Epithelial cell of esophagus (primary cell): Measurements from ENCODE around the gene NLGN1.
A peak's percentile ranks its signal among the peaks of the same experiment; 100 is the strongest.

Source experiments
- DNase-seq: peaks from one replicate; pipeline ENCODE4 v3.0.0; 2010; ENCODE audit warnings: low read depth
- H3K4me3 ChIP-seq: 2 replicates; pipeline ENCODE4 v1.5.1; 2011; ENCODE audit warnings: mild to moderate bottlenecking, low read length, control low read depth
- TF ChIP-seq, protein P1 (sequence below): IDR thresholded peaks from 2 replicates; pipeline ENCODE4 v1.5.1; 2011; ENCODE audit warnings: low read depth, mild to moderate bottlenecking, low read length, control low read depth, inconsistent platforms; ENCODE audit not compliant: insufficient read depth; ENCODE audit errors: missing control alignments

Gene NLGN1

DNA sequence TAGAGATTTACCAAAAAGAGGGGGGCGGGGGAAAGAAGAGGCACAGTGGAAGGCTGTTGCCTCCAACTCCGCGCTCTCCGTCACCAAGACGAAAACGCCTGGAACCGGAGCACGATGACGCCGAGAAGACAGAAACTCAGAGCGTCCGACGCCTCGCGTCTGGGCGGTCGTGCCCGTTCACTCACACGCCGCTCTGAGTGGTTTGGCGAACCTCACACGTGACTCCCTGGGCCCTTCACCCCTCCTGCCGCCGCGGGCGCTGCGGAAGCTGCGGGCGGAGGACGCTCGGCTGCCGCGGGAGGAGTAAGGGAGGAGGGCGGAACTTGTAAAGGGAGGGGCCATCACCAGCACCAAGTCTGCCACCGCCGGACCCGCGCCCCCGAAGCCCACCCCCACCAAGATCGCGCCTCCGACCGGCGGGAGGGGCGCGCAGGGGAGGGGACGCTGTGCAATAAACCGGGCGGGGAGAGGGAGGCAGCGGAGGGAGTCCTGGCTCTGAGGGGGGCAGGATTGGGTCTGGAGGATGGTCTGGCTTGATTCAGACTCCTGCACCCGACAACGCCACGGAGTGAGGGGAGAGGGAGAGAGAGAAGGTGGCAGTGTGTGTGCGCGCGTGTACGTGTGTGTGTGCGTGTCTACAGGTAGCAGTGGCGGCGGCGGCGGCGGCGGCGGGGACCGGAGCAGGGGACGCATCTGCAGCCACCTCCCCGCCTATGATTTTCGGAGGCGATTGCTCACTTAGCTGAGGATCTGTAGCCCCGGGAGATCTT, 1.9 kb upstream of the NLGN1 start:
- TF ChIP-seq, protein P1, sequence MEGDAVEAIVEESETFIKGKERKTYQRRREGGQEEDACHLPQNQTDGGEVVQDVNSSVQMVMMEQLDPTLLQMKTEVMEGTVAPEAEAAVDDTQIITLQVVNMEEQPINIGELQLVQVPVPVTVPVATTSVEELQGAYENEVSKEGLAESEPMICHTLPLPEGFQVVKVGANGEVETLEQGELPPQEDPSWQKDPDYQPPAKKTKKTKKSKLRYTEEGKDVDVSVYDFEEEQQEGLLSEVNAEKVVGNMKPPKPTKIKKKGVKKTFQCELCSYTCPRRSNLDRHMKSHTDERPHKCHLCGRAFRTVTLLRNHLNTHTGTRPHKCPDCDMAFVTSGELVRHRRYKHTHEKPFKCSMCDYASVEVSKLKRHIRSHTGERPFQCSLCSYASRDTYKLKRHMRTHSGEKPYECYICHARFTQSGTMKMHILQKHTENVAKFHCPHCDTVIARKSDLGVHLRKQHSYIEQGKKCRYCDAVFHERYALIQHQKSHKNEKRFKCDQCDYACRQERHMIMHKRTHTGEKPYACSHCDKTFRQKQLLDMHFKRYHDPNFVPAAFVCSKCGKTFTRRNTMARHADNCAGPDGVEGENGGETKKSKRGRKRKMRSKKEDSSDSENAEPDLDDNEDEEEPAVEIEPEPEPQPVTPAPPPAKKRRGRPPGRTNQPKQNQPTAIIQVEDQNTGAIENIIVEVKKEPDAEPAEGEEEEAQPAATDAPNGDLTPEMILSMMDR = no peak
- DNase-seq = peak; percentile 76
- H3K4me3 ChIP-seq = peak overlapping the region; percentile 57

DNA sequence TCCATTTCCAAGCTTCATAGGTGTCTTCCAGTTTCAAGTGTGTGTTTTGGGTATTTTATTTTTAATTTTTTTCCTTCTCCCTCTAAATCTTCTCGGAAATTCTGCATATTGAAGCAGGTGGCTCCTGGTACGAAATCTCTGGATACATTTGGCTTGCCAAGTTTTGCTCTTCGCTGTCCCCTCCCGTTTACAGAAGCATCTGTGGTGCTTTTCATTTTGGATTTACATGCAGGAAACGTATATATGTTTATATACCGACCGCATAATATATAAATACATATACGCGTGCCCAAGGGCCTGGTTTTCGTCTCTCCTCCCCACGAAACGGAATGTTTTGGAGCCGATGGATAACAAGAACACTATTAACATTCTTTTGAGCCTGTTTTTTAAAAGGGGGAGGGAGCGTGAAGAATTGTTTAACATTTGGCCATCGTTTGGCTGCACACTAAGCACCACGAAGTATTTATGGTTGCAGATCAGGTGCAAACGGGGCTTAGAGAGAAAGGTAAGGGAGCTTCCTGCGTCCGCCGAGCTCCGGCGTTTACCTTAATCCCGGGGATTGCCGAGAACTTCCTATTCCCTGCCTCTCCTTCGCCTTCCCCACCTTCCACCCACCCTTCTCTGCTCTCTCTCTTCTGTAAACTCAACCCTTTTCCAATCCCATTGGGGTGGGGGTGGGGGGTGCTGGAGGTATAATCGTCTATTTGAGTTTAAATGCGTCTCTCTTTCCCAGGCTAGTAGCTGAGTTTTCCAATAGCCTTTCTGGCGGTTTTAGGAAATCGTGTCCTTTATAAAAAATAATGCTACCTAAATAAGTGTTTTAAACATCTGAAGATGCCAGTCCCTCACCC, 1.1 kb upstream of the NLGN1 start:
- DNase-seq = peak; percentile 13
- TF ChIP-seq, protein P1 = no peak
- H3K4me3 ChIP-seq = peak overlapping the region; percentile 57

- DNase-seq = peak; percentile 16
- TF ChIP-seq, protein P1 = no peak
- peak overlapping the region; percentile 35 for H3K4me3 ChIP-seq
Observed at GRCh38 chr3:173398111-173398479, 551 bp downstream of the NLGN1 start.

DNA sequence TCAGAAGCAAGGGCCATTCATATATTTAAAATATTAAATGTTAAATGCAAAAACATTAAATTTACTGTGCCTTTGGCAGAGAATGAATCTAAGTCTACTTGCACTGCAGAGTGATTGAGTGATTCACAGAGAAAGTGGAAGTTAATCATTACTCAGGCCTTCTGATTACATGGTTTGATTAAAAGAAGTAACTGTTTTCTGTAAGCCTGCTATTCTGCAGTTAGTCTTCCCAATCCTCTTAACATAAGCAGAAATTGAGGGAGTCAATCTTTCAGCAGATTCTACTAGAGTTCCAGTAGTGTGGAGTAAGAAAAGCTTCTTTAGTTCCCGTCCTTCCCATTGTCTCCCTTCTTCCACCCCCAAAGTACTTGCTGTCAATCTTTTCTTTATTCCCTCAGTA, 1.5 kb downstream of the NLGN1 start:
- DNase-seq = no peak
- no peak overlapping the region for H3K4me3 ChIP-seq
- TF ChIP-seq, protein P1 = no peak

DNA sequence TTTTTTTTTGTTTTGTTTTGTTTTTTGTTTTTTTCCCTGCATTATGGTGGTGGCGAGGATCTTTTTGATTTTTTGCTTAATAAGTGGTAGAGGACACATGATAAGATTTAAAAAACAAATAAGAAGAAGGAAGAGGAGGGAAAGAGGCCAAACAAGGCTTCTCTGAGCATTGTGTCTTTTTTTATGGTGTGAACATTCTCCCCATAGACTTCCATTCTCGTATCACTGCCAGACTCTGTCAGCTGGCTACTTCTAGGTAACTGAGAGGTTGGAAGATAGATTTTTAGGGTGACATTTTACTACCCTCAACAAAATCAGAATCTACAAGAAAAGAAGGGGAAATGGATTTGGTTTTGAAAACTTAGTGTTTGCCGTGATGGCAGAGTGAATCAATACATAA, 3.8 kb downstream of the NLGN1 start:
- no peak overlapping the region for H3K4me3 ChIP-seq
- no peak for DNase-seq
- TF ChIP-seq, protein P1 = no peak

GRCh38 chr3:173402656-173403055, 5.1 kb downstream of the NLGN1 start:
- H3K4me3 ChIP-seq = no peak overlapping the region
- TF ChIP-seq, protein P1 = no peak
- DNase-seq = no peak
